PC-9 (cell line): ENCODE results near the gene RCOR1.

Source experiments
- EZH2 ChIP-seq: fragments of 200-600 bp; sonication (generic); IDR thresholded peaks from 2 replicates; pipeline ENCODE4 v1.8.0; 2017; ENCODE audit warnings: antibody characterized with exemption, low read depth
- TF ChIP-seq, protein P1 (sequence below): fragments of 200-600 bp; sonication (generic); conservative IDR thresholded peaks from 2 replicates; pipeline ENCODE4 v1.6.1; 2017; ENCODE audit warnings: mixed run types, antibody characterized with exemption, mild to moderate bottlenecking, moderate library complexity

DNA sequence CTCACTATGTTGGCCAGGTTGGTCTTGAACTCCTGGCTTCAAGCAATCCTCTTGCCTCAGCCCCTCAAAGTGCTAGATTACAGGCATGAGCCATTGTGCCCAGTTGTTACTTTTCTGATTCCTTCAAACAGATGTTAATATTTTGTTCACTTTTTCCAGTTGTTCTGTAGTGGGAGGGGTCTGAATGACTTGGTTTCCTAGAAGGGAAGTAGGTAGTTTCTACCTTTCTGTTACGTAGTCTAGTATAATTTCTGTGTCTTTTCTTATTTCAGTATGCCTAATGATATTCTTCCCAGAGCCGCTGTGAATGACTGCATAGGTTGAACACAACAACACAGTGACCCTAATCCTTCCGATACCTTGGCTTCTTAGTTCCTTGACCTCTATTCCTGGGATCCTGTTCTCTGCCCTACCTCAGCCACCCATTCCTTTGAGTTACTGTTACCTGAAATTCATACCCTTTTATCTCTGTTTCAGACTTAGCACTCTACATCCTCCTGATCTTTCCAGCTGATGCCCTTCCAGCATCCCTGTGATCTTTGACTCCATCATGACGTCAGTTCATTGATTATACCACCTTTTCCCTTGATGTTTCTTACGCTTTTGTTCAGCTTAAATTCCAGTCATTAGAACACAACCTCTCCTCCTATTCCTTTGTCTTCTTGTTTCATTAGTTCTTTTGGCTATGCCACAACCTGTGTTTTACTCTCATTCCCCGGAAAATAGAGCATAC lies 33.3 kb downstream of the RCOR1 start:
- TF ChIP-seq, protein P1, sequence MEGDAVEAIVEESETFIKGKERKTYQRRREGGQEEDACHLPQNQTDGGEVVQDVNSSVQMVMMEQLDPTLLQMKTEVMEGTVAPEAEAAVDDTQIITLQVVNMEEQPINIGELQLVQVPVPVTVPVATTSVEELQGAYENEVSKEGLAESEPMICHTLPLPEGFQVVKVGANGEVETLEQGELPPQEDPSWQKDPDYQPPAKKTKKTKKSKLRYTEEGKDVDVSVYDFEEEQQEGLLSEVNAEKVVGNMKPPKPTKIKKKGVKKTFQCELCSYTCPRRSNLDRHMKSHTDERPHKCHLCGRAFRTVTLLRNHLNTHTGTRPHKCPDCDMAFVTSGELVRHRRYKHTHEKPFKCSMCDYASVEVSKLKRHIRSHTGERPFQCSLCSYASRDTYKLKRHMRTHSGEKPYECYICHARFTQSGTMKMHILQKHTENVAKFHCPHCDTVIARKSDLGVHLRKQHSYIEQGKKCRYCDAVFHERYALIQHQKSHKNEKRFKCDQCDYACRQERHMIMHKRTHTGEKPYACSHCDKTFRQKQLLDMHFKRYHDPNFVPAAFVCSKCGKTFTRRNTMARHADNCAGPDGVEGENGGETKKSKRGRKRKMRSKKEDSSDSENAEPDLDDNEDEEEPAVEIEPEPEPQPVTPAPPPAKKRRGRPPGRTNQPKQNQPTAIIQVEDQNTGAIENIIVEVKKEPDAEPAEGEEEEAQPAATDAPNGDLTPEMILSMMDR = no peak
- no peak for TF ChIP-seq EZH2
